ENCODE measurements around the gene KANSL2. TPM values are rescaled to one million over a fixed set of nuclear protein-coding genes. Genes with fewer than 3 reads are reported as not detected.
"Not testable (repeated sequence)": the region's sequence is repeated elsewhere in the genome, so short reads cannot be mapped to it uniquely, and the experiment has no call there.

KANSL2 gene
- polyA plus RNA-seq, 3 donors: 12.2 to 20.3 (median 12.5) TPM

DNA sequence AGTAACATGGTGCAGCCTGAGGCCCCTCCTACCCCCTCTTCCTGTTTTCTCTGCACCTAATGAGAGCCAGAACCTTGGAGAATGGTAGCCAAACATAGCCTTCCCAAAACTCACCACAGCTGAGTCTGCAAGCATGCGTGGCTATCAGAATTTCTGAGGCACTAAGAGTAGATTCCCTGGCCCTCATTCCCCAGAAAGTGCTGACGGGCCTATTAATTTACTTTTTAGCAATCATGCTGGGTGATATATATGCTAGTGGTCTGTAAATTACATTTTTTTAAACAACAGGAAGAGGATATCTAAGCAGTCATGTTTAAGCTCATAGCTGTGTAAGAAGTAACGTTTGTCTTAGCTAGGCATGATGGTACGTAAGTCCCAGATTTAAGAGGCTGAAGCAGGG is 30.4 kb downstream of the KANSL2 start:
- Histone ChIP-seq H3K4me2 (replicated peaks; ENCODE audit: extremely low read depth, low read length, poor library complexity, severe bottlenecking) (no peak overlapping the region), H3K27ac (ENCODE audit: low read depth in 1 of 2, low read length in 2 of 2) (no peak overlapping the region), H3K9me3 (replicated peaks in 1 of 2; ENCODE audit: control insufficient read depth in 1 of 2, insufficient read depth in 1 of 2, low read length in 2 of 2) (no peaks in the 10 kb centered on the region), H3K36me3 (replicated peaks in 1 of 2; ENCODE audit: control insufficient read depth in 1 of 2, insufficient read depth in 2 of 2, low read length in 2 of 2) (peaks cover 60 to 91% of the 10 kb centered on the region in 2 donors), H4K20me1 (ENCODE audit: insufficient read depth, low read length) (peaks cover 21% of the 10 kb centered on the region), H3K79me2 (ENCODE audit: insufficient read depth, low read length) (no peaks in the 10 kb centered on the region), H3K4me3 (replicated peaks in 1 of 3; ENCODE audit: low read depth in 2 of 3, low read length in 3 of 3) (no peak overlapping the region), H2AFZ (ENCODE audit: insufficient read depth, low read depth, low read length, poor library complexity, severe bottlenecking) (no peak overlapping the region), H3K4me1 (ENCODE audit: control insufficient read depth in 1 of 2, insufficient read depth in 2 of 2, low read length in 2 of 2) (no peaks in the 10 kb centered on the region), H3K27me3 (ENCODE audit: control insufficient read depth in 2 of 2, insufficient read depth in 2 of 2, low read length in 2 of 2) (no peaks in the 10 kb centered on the region), H3K9ac (ENCODE audit: insufficient read depth, low read length, poor library complexity, severe bottlenecking) (no peak overlapping the region)
- Mint-ChIP-seq H3K4me1 (no peaks in the 10 kb centered on the region), H3K9me3 (no peaks in the 10 kb centered on the region), H3K27me3 (ENCODE audit: low read depth in 3 of 3) (no peaks in the 10 kb centered on the region), H3K27ac (peak overlapping the region in 3 of 7 donors; percentile 1 to 53 (median 38)), H3K4me3 (no peak overlapping the region), H3K36me3 (peaks cover 50 to 83% of the 10 kb centered on the region in 2 donors)
- DNase-seq: no peak
- intact Hi-C loops (cut with micrococcal nuclease): no loop called here
- no CpG with 5 or more reads among the region's 4 CpGs for WGBS (ENCODE audit: insufficient coverage)
- TF ChIP-seq, protein P1, sequence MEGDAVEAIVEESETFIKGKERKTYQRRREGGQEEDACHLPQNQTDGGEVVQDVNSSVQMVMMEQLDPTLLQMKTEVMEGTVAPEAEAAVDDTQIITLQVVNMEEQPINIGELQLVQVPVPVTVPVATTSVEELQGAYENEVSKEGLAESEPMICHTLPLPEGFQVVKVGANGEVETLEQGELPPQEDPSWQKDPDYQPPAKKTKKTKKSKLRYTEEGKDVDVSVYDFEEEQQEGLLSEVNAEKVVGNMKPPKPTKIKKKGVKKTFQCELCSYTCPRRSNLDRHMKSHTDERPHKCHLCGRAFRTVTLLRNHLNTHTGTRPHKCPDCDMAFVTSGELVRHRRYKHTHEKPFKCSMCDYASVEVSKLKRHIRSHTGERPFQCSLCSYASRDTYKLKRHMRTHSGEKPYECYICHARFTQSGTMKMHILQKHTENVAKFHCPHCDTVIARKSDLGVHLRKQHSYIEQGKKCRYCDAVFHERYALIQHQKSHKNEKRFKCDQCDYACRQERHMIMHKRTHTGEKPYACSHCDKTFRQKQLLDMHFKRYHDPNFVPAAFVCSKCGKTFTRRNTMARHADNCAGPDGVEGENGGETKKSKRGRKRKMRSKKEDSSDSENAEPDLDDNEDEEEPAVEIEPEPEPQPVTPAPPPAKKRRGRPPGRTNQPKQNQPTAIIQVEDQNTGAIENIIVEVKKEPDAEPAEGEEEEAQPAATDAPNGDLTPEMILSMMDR (IDR thresholded peaks at IDR 0.05): no peak

- H3K27me3 Mint-ChIP-seq (ENCODE audit: low read depth in 3 of 3); H3K4me1 ChIP-seq (ENCODE audit: control insufficient read depth in 1 of 2, insufficient read depth in 2 of 2, low read length in 2 of 2); H3K4me3 ChIP-seq (replicated peaks in 1 of 3; ENCODE audit: low read depth in 2 of 3, low read length in 3 of 3); DNase-seq; H3K27ac Mint-ChIP-seq; H3K27ac ChIP-seq (ENCODE audit: low read depth in 1 of 2, low read length in 2 of 2); H3K9ac ChIP-seq (ENCODE audit: insufficient read depth, low read length, poor library complexity, severe bottlenecking); H4K20me1 ChIP-seq (ENCODE audit: insufficient read depth, low read length); intact Hi-C loops (cut with micrococcal nuclease); H3K27me3 ChIP-seq (ENCODE audit: control insufficient read depth in 2 of 2, insufficient read depth in 2 of 2, low read length in 2 of 2); H3K79me2 ChIP-seq (ENCODE audit: insufficient read depth, low read length); H3K4me3 Mint-ChIP-seq; H3K4me1 Mint-ChIP-seq; H3K4me2 ChIP-seq (replicated peaks; ENCODE audit: extremely low read depth, low read length, poor library complexity, severe bottlenecking); H2AFZ ChIP-seq (ENCODE audit: insufficient read depth, low read depth, low read length, poor library complexity, severe bottlenecking): not testable (repeated sequence)
- Histone ChIP-seq H3K36me3 (replicated peaks in 1 of 2; ENCODE audit: control insufficient read depth in 1 of 2, insufficient read depth in 2 of 2, low read length in 2 of 2) (peaks cover 36 to 60% of the 10 kb centered on the region in 2 donors), H3K9me3 (replicated peaks in 1 of 2; ENCODE audit: control insufficient read depth in 1 of 2, insufficient read depth in 1 of 2, low read length in 2 of 2) (peaks cover 9 to 17% of the 10 kb centered on the region in 2 donors)
- H3K9me3 Mint-ChIP-seq: peaks cover 9 to 25% (median 15%) of the 10 kb centered on the region in 7 donors
- no CpG with 5 or more reads among the region's 8 CpGs for WGBS (ENCODE audit: insufficient coverage)
- peaks cover 40 to 74% of the 10 kb centered on the region in 2 donors for H3K36me3 Mint-ChIP-seq
Measured at GRCh38 chr12:48645354-48645753, 36.7 kb downstream of the KANSL2 start.
